Mammary epithelial cell (primary cell): ENCODE results near the gene BACH2.

Experiments
- EZH2 ChIP-seq: IDR thresholded peaks from 2 replicates; pipeline ENCODE4 v1.6.1; 2012; ENCODE audit warnings: low read length, inconsistent platforms, borderline replicate concordance
- TF ChIP-seq, protein P1 (sequence below), 2 donors: IDR thresholded peaks in 1 of 2; conservative IDR thresholded peaks in 1 of 2; 2 replicates each; pipeline ENCODE4 v1.5.1; 2011 to 2012; ENCODE audit warnings: inconsistent platforms in 2 of 2, low read length in 2 of 2, mild to moderate bottlenecking in 2 of 2, control low read depth in 1 of 2, low read depth in 1 of 2; ENCODE audit not compliant: insufficient read depth in 1 of 2; ENCODE audit errors: extremely low read depth in 1 of 2

DNA sequence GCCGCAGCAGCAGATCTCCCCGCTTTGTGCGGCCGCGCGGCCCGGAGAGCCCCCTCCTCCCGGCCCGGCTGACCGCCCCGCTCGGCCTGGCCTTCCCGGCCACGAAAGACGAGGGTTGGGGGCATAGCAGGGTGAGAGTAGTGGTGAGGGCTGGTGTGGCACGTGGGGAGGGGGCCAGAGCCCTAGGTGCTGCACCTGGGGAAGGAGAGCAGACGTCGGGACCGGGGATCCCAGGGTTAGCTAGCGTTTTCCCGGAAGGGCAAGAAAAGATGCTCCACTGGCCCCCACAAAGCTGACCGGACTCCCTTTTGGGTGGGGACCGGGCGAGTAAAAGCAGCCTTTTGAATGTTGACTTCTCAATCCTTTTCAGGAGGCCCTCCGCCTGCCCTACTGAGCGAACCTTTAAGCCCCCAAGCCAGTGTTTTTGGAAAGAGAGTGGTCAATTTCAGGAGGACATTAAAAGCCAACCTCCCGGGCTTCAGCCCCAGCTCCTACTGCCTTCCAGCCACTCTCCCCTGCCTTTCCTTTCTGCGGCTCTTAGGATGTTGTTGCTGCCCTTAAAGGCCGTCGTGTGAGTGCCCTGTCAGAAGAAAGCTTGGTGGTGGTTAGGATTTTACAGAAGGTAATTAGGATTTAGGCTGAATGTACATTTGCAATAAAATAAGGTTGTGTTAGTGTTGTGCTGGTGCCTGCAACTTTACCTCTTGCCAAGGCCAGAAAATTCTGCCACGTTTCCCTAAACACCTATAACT, 648 bp upstream of the BACH2 start:
- no peak for TF ChIP-seq EZH2
- TF ChIP-seq, protein P1, sequence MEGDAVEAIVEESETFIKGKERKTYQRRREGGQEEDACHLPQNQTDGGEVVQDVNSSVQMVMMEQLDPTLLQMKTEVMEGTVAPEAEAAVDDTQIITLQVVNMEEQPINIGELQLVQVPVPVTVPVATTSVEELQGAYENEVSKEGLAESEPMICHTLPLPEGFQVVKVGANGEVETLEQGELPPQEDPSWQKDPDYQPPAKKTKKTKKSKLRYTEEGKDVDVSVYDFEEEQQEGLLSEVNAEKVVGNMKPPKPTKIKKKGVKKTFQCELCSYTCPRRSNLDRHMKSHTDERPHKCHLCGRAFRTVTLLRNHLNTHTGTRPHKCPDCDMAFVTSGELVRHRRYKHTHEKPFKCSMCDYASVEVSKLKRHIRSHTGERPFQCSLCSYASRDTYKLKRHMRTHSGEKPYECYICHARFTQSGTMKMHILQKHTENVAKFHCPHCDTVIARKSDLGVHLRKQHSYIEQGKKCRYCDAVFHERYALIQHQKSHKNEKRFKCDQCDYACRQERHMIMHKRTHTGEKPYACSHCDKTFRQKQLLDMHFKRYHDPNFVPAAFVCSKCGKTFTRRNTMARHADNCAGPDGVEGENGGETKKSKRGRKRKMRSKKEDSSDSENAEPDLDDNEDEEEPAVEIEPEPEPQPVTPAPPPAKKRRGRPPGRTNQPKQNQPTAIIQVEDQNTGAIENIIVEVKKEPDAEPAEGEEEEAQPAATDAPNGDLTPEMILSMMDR (conservative IDR thresholded peaks at IDR 0.05 in 1 of 2, IDR thresholded peaks at IDR 0.05 in 1 of 2; ENCODE audit: extremely low read depth in 1 of 2, insufficient read depth in 1 of 2, low read depth in 1 of 2, low read length in 2 of 2): no peak
